Middle frontal gyrus (tissue), 1 donor: ENCODE results near the gene MARK3.
"Not testable (repeated sequence)": the region's sequence is repeated elsewhere in the genome, so short reads cannot be mapped to it uniquely, and the experiment has no call there.

ENCODE experiments used
- DNase-seq: peaks from one replicate; pipeline ENCODE4 v3.0.0-alpha.2; 2015; ENCODE audit warnings: low spot score; ENCODE audit errors: extremely low spot score

The MARK3 gene

GRCh38 chr14:103385152-103385928 lies at the start of gene MARK3:
Gene MARK3, plus strand, starts transcription at chr14:103385415. Its CDS starts 615 bp downstream, at chr14:103386030.
- DNase-seq: peak; percentile 95

- DNase-seq: no peak
Measured at GRCh38 chr14:103336191-103336590, 49.0 kb upstream of the MARK3 start.

GRCh38 chr14:103337794-103338193 lies 47.4 kb upstream of the MARK3 start:
- no peak for DNase-seq

- no peak for DNase-seq
Measured at GRCh38 chr14:103339561-103339960, 45.7 kb upstream of the MARK3 start.

- DNase-seq: no peak
Measured at GRCh38 chr14:103340480-103341212, 44.6 kb upstream of the MARK3 start.

- no peak for DNase-seq
Measured at GRCh38 chr14:103341250-103342129, 43.7 kb upstream of the MARK3 start.

- DNase-seq: no peak
Measured at GRCh38 chr14:103343164-103343879, 41.9 kb upstream of the MARK3 start.

GRCh38 chr14:103343905-103344797 lies 41.1 kb upstream of the MARK3 start:
- DNase-seq: no peak

GRCh38 chr14:103346286-103346685 lies 38.9 kb upstream of the MARK3 start:
- DNase-seq: no peak

GRCh38 chr14:103347091-103347815 lies 38.0 kb upstream of the MARK3 start:
- no peak for DNase-seq

- DNase-seq: no peak
Measured at GRCh38 chr14:103348154-103348553, 37.1 kb upstream of the MARK3 start.

- DNase-seq: no peak
Measured at GRCh38 chr14:103349982-103350381, 35.2 kb upstream of the MARK3 start.

GRCh38 chr14:103353362-103353761 lies 31.9 kb upstream of the MARK3 start:
- DNase-seq: no peak

GRCh38 chr14:103354141-103354540 lies 31.1 kb upstream of the MARK3 start:
- DNase-seq: no peak

- no peak for DNase-seq
Measured at GRCh38 chr14:103356024-103356682, 29.1 kb upstream of the MARK3 start.

GRCh38 chr14:103357552-103357951 lies 27.7 kb upstream of the MARK3 start:
- not testable (repeated sequence) for DNase-seq

- no peak for DNase-seq
Measured at GRCh38 chr14:103360548-103360947, 24.7 kb upstream of the MARK3 start.

- no peak for DNase-seq
Measured at GRCh38 chr14:103361867-103362266, 23.3 kb upstream of the MARK3 start.

- DNase-seq: no peak
Measured at GRCh38 chr14:103362780-103363179, 22.4 kb upstream of the MARK3 start.
